ENCODE measurements around the gene EYS. TPM values are rescaled to one million over a fixed set of nuclear protein-coding genes. Genes with fewer than 3 reads are reported as not detected.
"Not testable (repeated sequence)": the region's sequence is repeated elsewhere in the genome, so short reads cannot be mapped to it uniquely, and the experiment has no call there.

The EYS gene
- total RNA-seq, 2 donors from 2014 or later: 0.20 TPM; not detected in 1

GRCh38 chr6:63814459-63814858, 1892.6 kb downstream of the EYS start:
- no peaks in the 10 kb centered on the region for H3K4me1 Mint-ChIP-seq (ENCODE audit: low read depth in 2 of 2)
- ATAC-seq (no peak), DNase-seq (ENCODE audit: low spot score) (no peak)
- H3K36me3 Mint-ChIP-seq: no peaks in the 10 kb centered on the region
- no peak overlapping the region for H3K4me3 Mint-ChIP-seq
- H3K9me3 Mint-ChIP-seq: no peaks in the 10 kb centered on the region
- H3K27me3 Mint-ChIP-seq: peaks cover 0 to 13% of the 10 kb centered on the region in 2 donors
- no peak overlapping the region for H3K27ac Mint-ChIP-seq

- DNase-seq (ENCODE audit: low spot score) (no peak), ATAC-seq (no peak)
- Mint-ChIP-seq H3K27ac (no peak overlapping the region), H3K9me3 (no peaks in the 10 kb centered on the region), H3K4me3 (no peak overlapping the region), H3K4me1 (ENCODE audit: low read depth in 2 of 2) (no peaks in the 10 kb centered on the region), H3K27me3 (peaks cover 0 to 13% of the 10 kb centered on the region in 2 donors), H3K36me3 (no peaks in the 10 kb centered on the region)
Measured at GRCh38 chr6:63813566-63814120, 1893.4 kb downstream of the EYS start.

GRCh38 chr6:63808576-63808975, 1898.5 kb downstream of the EYS start:
- Mint-ChIP-seq H3K27ac (no peak overlapping the region), H3K27me3 (peaks cover 0 to 13% of the 10 kb centered on the region in 2 donors), H3K4me3 (no peak overlapping the region), H3K36me3 (no peaks in the 10 kb centered on the region), H3K9me3 (no peaks in the 10 kb centered on the region), H3K4me1 (ENCODE audit: low read depth in 2 of 2) (peaks cover 4 to 10% of the 10 kb centered on the region in 2 donors)
- ATAC-seq (no peak), DNase-seq (ENCODE audit: low spot score) (no peak)

GRCh38 chr6:63807056-63807455, 1900.0 kb downstream of the EYS start:
- no peak for DNase-seq (ENCODE audit: low spot score)
- H3K36me3 Mint-ChIP-seq: no peaks in the 10 kb centered on the region
- H3K4me1 Mint-ChIP-seq (ENCODE audit: low read depth in 2 of 2): peaks cover 4 to 10% of the 10 kb centered on the region in 2 donors
- peaks cover 0 to 13% of the 10 kb centered on the region in 2 donors for H3K27me3 Mint-ChIP-seq
- no peak overlapping the region for H3K4me3 Mint-ChIP-seq
- peak overlapping the region; percentile 40 to 66 for H3K27ac Mint-ChIP-seq
- H3K9me3 Mint-ChIP-seq: no peaks in the 10 kb centered on the region
- ATAC-seq: no peak

- DNase-seq (ENCODE audit: low spot score): no peak
- H3K27ac Mint-ChIP-seq: peak overlapping the region; percentile 40 to 66
- no peak overlapping the region for H3K4me3 Mint-ChIP-seq
- peaks cover 4 to 10% of the 10 kb centered on the region in 2 donors for H3K4me1 Mint-ChIP-seq (ENCODE audit: low read depth in 2 of 2)
- H3K27me3 Mint-ChIP-seq: peaks cover 0 to 8% of the 10 kb centered on the region in 2 donors
- no peaks in the 10 kb centered on the region for H3K36me3 Mint-ChIP-seq
- no peaks in the 10 kb centered on the region for H3K9me3 Mint-ChIP-seq
- ATAC-seq: no peak
Measured at GRCh38 chr6:63806573-63806913, 1900.5 kb downstream of the EYS start.

- Mint-ChIP-seq H3K27me3 (peaks cover 1 to 7% of the 10 kb centered on the region in 2 donors), H3K4me1 (ENCODE audit: low read depth in 2 of 2) (peaks cover 4 to 10% of the 10 kb centered on the region in 2 donors), H3K4me3 (no peak overlapping the region), H3K36me3 (no peaks in the 10 kb centered on the region), H3K9me3 (no peaks in the 10 kb centered on the region), H3K27ac (peak overlapping the region; percentile 25 to 66)
- ATAC-seq (no peak), DNase-seq (ENCODE audit: low spot score) (no peak)
Measured at GRCh38 chr6:63805808-63806572, 1901.0 kb downstream of the EYS start.

- DNase-seq (ENCODE audit: low spot score) (no peak), ATAC-seq (no peak)
- Mint-ChIP-seq H3K4me1 (ENCODE audit: low read depth in 2 of 2) (peaks cover 4 to 10% of the 10 kb centered on the region in 2 donors), H3K4me3 (no peak overlapping the region), H3K27ac (peak overlapping the region in 1 of 2 donors; percentile 25), H3K9me3 (no peaks in the 10 kb centered on the region), H3K27me3 (peaks cover 3 to 8% of the 10 kb centered on the region in 2 donors), H3K36me3 (no peaks in the 10 kb centered on the region)
Measured at GRCh38 chr6:63805345-63805744, 1901.7 kb downstream of the EYS start.

- H3K27ac Mint-ChIP-seq: no peak overlapping the region
- peak overlapping the region; percentile 9 for H3K4me3 Mint-ChIP-seq
Measured at GRCh38 chr6:63804381-63804956, 1902.6 kb downstream of the EYS start.

GRCh38 chr6:63803371-63803770, 1903.7 kb downstream of the EYS start:
- ATAC-seq: no peak
- H3K4me3 Mint-ChIP-seq: no peak overlapping the region
- no peaks in the 10 kb centered on the region for H3K9me3 Mint-ChIP-seq
- peaks cover 4 to 10% of the 10 kb centered on the region in 2 donors for H3K4me1 Mint-ChIP-seq (ENCODE audit: low read depth in 2 of 2)
- H3K36me3 Mint-ChIP-seq: no peaks in the 10 kb centered on the region
- no peak overlapping the region for H3K27ac Mint-ChIP-seq
- DNase-seq (ENCODE audit: low spot score): no peak
- peaks cover 6 to 16% of the 10 kb centered on the region in 2 donors for H3K27me3 Mint-ChIP-seq

More at GRCh38 chr6:63804381-63804956, 1902.6 kb downstream of the EYS start:
- peaks cover 6 to 14% of the 10 kb centered on the region in 2 donors for H3K27me3 Mint-ChIP-seq
- no peaks in the 10 kb centered on the region for H3K9me3 Mint-ChIP-seq
- H3K4me1 Mint-ChIP-seq (ENCODE audit: low read depth in 2 of 2): peaks cover 4 to 10% of the 10 kb centered on the region in 2 donors
- no peaks in the 10 kb centered on the region for H3K36me3 Mint-ChIP-seq
- DNase-seq (ENCODE audit: low spot score): no peak
- peak; percentile 36 to 52 for ATAC-seq

GRCh38 chr6:63802606-63803206, 1904.3 kb downstream of the EYS start:
- Mint-ChIP-seq H3K4me1 (ENCODE audit: low read depth in 2 of 2) (peaks cover 4 to 10% of the 10 kb centered on the region in 2 donors), H3K9me3 (no peaks in the 10 kb centered on the region), H3K27ac (no peak overlapping the region)

GRCh38 chr6:63800386-63800785, 1906.6 kb downstream of the EYS start:
- H3K9me3 Mint-ChIP-seq; H3K4me3 Mint-ChIP-seq; H3K36me3 Mint-ChIP-seq; H3K4me1 Mint-ChIP-seq (ENCODE audit: low read depth in 2 of 2); H3K27ac Mint-ChIP-seq; DNase-seq (ENCODE audit: low spot score); ATAC-seq: not testable (repeated sequence)
- peaks cover 6 to 16% of the 10 kb centered on the region in 2 donors for H3K27me3 Mint-ChIP-seq

More at GRCh38 chr6:63802606-63803206, 1904.3 kb downstream of the EYS start:
- Mint-ChIP-seq H3K36me3 (no peaks in the 10 kb centered on the region), H3K4me3 (no peak overlapping the region), H3K27me3 (peaks cover 6 to 16% of the 10 kb centered on the region in 2 donors)
- ATAC-seq: no peak
- DNase-seq (ENCODE audit: low spot score): no peak

- peaks cover 4% of the 10 kb centered on the region in 2 donors for H3K4me1 Mint-ChIP-seq (ENCODE audit: low read depth in 2 of 2)
- DNase-seq (ENCODE audit: low spot score) (no peak), ATAC-seq (no peak)
- H3K4me3 Mint-ChIP-seq: no peak overlapping the region
- H3K9me3 Mint-ChIP-seq: no peaks in the 10 kb centered on the region
- H3K27me3 Mint-ChIP-seq: peaks cover 6 to 21% of the 10 kb centered on the region in 2 donors
- no peaks in the 10 kb centered on the region for H3K36me3 Mint-ChIP-seq
- no peak overlapping the region for H3K27ac Mint-ChIP-seq
Measured at GRCh38 chr6:63799813-63800212, 1907.2 kb downstream of the EYS start.

GRCh38 chr6:63799313-63799712, 1907.7 kb downstream of the EYS start:
- Mint-ChIP-seq H3K9me3 (no peaks in the 10 kb centered on the region), H3K27me3 (peaks cover 6 to 22% of the 10 kb centered on the region in 2 donors), H3K27ac (no peak overlapping the region), H3K4me3 (no peak overlapping the region), H3K36me3 (no peaks in the 10 kb centered on the region), H3K4me1 (ENCODE audit: low read depth in 2 of 2) (peaks cover 0 to under 1% of the 10 kb centered on the region in 2 donors)
- DNase-seq (ENCODE audit: low spot score) (no peak), ATAC-seq (no peak)

GRCh38 chr6:63798378-63798777, 1908.6 kb downstream of the EYS start:
- no peak for ATAC-seq
- Mint-ChIP-seq H3K36me3 (no peaks in the 10 kb centered on the region), H3K27me3 (peaks cover 6 to 22% of the 10 kb centered on the region in 2 donors), H3K27ac (no peak overlapping the region), H3K9me3 (no peaks in the 10 kb centered on the region), H3K4me3 (no peak overlapping the region), H3K4me1 (ENCODE audit: low read depth in 2 of 2) (no peaks in the 10 kb centered on the region)
- DNase-seq (ENCODE audit: low spot score): no peak
